ELR (cell line): ENCODE data around the gene KRTAP5-9.
"Not testable (repeated sequence)": the region's sequence is repeated elsewhere in the genome, so short reads cannot be mapped to it uniquely, and the experiment has no call there.

Source experiments
- DNase-seq: peaks from one replicate; pipeline ENCODE4 v3.0.0-alpha.2; 2015; ENCODE audit warnings: low read depth

Gene KRTAP5-9

GRCh38 chr11:71548120-71548519, at the start of gene KRTAP5-9:
TSS of gene KRTAP5-9 (plus strand) at chr11:71548420. CDS start at chr11:71548658, 238 bp downstream.
- DNase-seq, result no peak

- no peak for DNase-seq
Observed at GRCh38 chr11:71499125-71499524, 49.1 kb upstream of the KRTAP5-9 start.

- DNase-seq, result no peak
Observed at GRCh38 chr11:71499546-71499945, 48.7 kb upstream of the KRTAP5-9 start.

GRCh38 chr11:71500601-71501021, 47.6 kb upstream of the KRTAP5-9 start:
- no peak for DNase-seq

GRCh38 chr11:71501071-71501985, 46.9 kb upstream of the KRTAP5-9 start:
- no peak for DNase-seq

- DNase-seq, result no peak
Observed at GRCh38 chr11:71502026-71502425, 46.2 kb upstream of the KRTAP5-9 start.

GRCh38 chr11:71502871-71503435, 45.3 kb upstream of the KRTAP5-9 start:
- DNase-seq, result no peak

- no peak for DNase-seq
Observed at GRCh38 chr11:71504531-71504930, 43.7 kb upstream of the KRTAP5-9 start.

- DNase-seq, result no peak
Observed at GRCh38 chr11:71505001-71505400, 43.2 kb upstream of the KRTAP5-9 start.

GRCh38 chr11:71505781-71506180, 42.4 kb upstream of the KRTAP5-9 start:
- DNase-seq, result no peak

- DNase-seq, result no peak
Observed at GRCh38 chr11:71507102-71507501, 41.1 kb upstream of the KRTAP5-9 start.

- no peak for DNase-seq
Observed at GRCh38 chr11:71518506-71519471, 29.4 kb upstream of the KRTAP5-9 start.

- no peak for DNase-seq
Observed at GRCh38 chr11:71519546-71519945, 28.7 kb upstream of the KRTAP5-9 start.

GRCh38 chr11:71525188-71525937, 22.9 kb upstream of the KRTAP5-9 start:
- DNase-seq, result no peak

- DNase-seq, result no peak
Observed at GRCh38 chr11:71525938-71526495, 22.2 kb upstream of the KRTAP5-9 start.

GRCh38 chr11:71526796-71527575, 21.2 kb upstream of the KRTAP5-9 start, which contains the start of gene KRTAP5-7:
TSS of gene KRTAP5-7 (plus strand) at chr11:71527267. CDS start at chr11:71527301, 34 bp downstream.
- DNase-seq, result not testable (repeated sequence)

GRCh38 chr11:71527576-71528210, 20.5 kb upstream of the KRTAP5-9 start:
- DNase-seq, result no peak

GRCh38 chr11:71530602-71531001, 17.6 kb upstream of the KRTAP5-9 start:
- DNase-seq, result no peak

GRCh38 chr11:71532036-71532610, 16.1 kb upstream of the KRTAP5-9 start:
- no peak for DNase-seq
